Nephron progenitor cell (in vitro differentiated cells): ENCODE measurements around the gene PCDH19.

Source experiments
- DNase-seq: peaks from one replicate; pipeline ENCODE4 v3.0.0; 2021
- H3K27ac Mint-ChIP-seq: 2 replicates; pipeline ENCODE4 v1.8.0; 2021; ENCODE audit warnings: mild to moderate bottlenecking, moderate library complexity, mixed read lengths
- H3K27me3 Mint-ChIP-seq: 2 replicates; pipeline ENCODE4 v1.8.0; 2021; ENCODE audit warnings: mild to moderate bottlenecking, low read depth, mixed read lengths; ENCODE audit not compliant: poor library complexity
- H3K36me3 Mint-ChIP-seq: 2 replicates; pipeline ENCODE4 v1.8.0; 2021; ENCODE audit warnings: low read depth, mixed read lengths
- H3K4me1 Mint-ChIP-seq: 2 replicates; pipeline ENCODE4 v1.8.0; 2021; ENCODE audit warnings: mixed read lengths
- H3K4me3 Mint-ChIP-seq: 2 replicates; pipeline ENCODE4 v1.8.0; 2021; ENCODE audit warnings: mild to moderate bottlenecking, moderate library complexity, mixed read lengths
- H3K9me3 Mint-ChIP-seq: 2 replicates; pipeline ENCODE4 v1.8.0; 2021; ENCODE audit warnings: mild to moderate bottlenecking, moderate library complexity, mixed read lengths
- CTCF ChIP-seq: fragments of 200-600 bp; sonication (generic); IDR thresholded peaks from 2 replicates; pipeline ENCODE4 v1.5.0; 2021; ENCODE audit warnings: antibody characterized with exemption

The PCDH19 gene

GRCh38 chrX:100247826-100248225 is 162.2 kb downstream of the PCDH19 start:
- Mint-ChIP-seq H3K27ac (no peak overlapping the region), H3K9me3 (peaks cover 25% of the 10 kb centered on the region), H3K36me3 (peaks cover 15% of the 10 kb centered on the region), H3K4me1 (peaks cover 5% of the 10 kb centered on the region), H3K4me3 (no peak overlapping the region), H3K27me3 (peaks cover 1% of the 10 kb centered on the region)
- DNase-seq, result no peak
- TF ChIP-seq CTCF, result no peak

- DNase-seq, result no peak
- Mint-ChIP-seq H3K27ac (no peak overlapping the region), H3K36me3 (no peaks in the 10 kb centered on the region), H3K4me3 (no peak overlapping the region), H3K9me3 (peaks cover 19% of the 10 kb centered on the region), H3K27me3 (peaks cover 2% of the 10 kb centered on the region), H3K4me1 (peaks cover 5% of the 10 kb centered on the region)
- TF ChIP-seq CTCF, result no peak
Measured at GRCh38 chrX:100244681-100245080, 165.4 kb downstream of the PCDH19 start.
